ENCODE results near the gene RPP30.

The RPP30 gene

GRCh38 chr10:90923111-90923731, 51.4 kb downstream of the RPP30 start:
- no peak for TF ChIP-seq CTCF (IDR thresholded peaks at IDR 0.05; ENCODE audit: borderline replicate concordance, insufficient read depth, low read depth, low read length)
- no peak overlapping the region for H3K4me3 ChIP-seq (ENCODE audit: low read depth, low read length)

- TF ChIP-seq CTCF (IDR thresholded peaks at IDR 0.05; ENCODE audit: borderline replicate concordance, insufficient read depth, low read depth, low read length), result no peak
Observed at GRCh38 chr10:90924552-90924951, 52.8 kb downstream of the RPP30 start.

GRCh38 chr10:90925079-90926029, 53.6 kb downstream of the RPP30 start:
- no peak overlapping the region for H3K4me3 ChIP-seq (ENCODE audit: low read depth, low read length)
- TF ChIP-seq CTCF (IDR thresholded peaks at IDR 0.05; ENCODE audit: borderline replicate concordance, insufficient read depth, low read depth, low read length), result no peak

More at GRCh38 chr10:90924552-90924951, 52.8 kb downstream of the RPP30 start:
- no peak overlapping the region for H3K4me3 ChIP-seq (ENCODE audit: low read depth, low read length)

DNA sequence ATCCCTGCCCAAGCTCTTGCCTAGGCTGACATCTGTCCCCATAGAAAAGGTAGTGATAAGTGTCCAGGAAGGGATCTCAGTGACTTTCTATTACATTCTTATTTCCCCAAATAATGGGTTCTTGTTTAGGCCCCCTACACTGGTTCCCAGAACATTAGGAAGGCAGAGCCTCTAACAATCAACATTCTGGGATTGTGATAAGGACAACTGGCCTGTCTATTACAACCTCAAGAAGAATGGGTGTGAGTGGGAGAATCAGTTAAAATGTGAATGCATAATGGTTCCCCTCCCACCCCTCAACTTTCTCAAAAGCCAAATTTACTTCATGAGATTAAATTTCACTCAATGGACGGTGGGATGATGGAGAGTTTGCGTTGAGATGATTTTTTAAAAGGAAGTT, 55.5 kb downstream of the RPP30 start:
- no peak for TF ChIP-seq CTCF (IDR thresholded peaks at IDR 0.05; ENCODE audit: borderline replicate concordance, insufficient read depth, low read depth, low read length)
- no peak overlapping the region for H3K4me3 ChIP-seq (ENCODE audit: low read depth, low read length)

DNA sequence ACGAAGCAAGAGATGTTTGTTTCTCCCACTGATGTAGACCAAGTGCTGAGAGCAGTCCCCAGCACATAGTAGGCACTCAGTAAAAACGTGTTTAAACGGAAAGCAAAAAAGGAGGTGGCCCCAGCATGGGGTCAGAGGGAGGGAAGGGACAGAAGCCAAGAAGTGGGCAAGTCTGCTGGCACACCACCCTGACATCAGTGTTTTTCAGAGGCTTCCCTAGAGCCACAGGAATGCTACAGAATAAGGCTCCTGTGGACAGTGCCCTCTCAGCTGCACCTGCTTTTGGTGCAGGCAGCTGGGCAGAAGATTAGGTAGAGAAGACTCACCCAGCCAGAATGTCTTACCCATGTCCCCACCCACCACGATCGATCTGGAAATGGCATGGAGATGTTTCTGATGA, 57.4 kb downstream of the RPP30 start:
- H3K4me3 ChIP-seq (ENCODE audit: low read depth, low read length), result no peak overlapping the region
- no peak for TF ChIP-seq CTCF (IDR thresholded peaks at IDR 0.05; ENCODE audit: borderline replicate concordance, insufficient read depth, low read depth, low read length)

- H3K4me3 ChIP-seq (ENCODE audit: low read depth, low read length), result no peak overlapping the region
- TF ChIP-seq CTCF (IDR thresholded peaks at IDR 0.05; ENCODE audit: borderline replicate concordance, insufficient read depth, low read depth, low read length), result no peak
Observed at GRCh38 chr10:90930070-90930837, 58.5 kb downstream of the RPP30 start.

Data from GM12875 (cell line).